GM12878 (cell line): ENCODE measurements around the gene GTSE1. TPM values are rescaled to one million over a fixed set of nuclear protein-coding genes. Genes with fewer than 3 reads are reported as not detected.
"Not testable (repeated sequence)": the region's sequence is repeated elsewhere in the genome, so short reads cannot be mapped to it uniquely, and the experiment has no call there.

Experiments
- ATAC-seq: fragments of 200-7000 bp; cut with Tn5 transposase; 3 replicates; pipeline ENCODE4 v1.9.1; 2020; ENCODE audit warnings: mild to moderate bottlenecking, moderate library complexity
- BruUV-seq: library from RNA; stranded (reverse); fragments of 400-500 nt; replicated peaks from 2 replicates; lab custom pipeline; 2021; lab: Mats Ljungman, UMichigan
- CTCF ChIA-PET: fragments of 300-600 bp; sonication (Branson Sonifier 250); formaldehyde crosslinking; extraction: SDS; loops from one replicate; lab custom pipeline; 2021; ENCODE audit warnings: inconsistent platforms; lab: Yijun Ruan, JAX
- POLR2A ChIA-PET: fragments of 350-600 bp; formaldehyde crosslinking; extraction: SDS; loops from one replicate; lab custom pipeline; 2021; ENCODE audit warnings: inconsistent platforms; lab: Charles Lee
- RAD21 ChIA-PET: fragments of 300-600 bp; sonication (Branson Sonifier 250); formaldehyde crosslinking; loops from one replicate; lab custom pipeline; 2023; ENCODE audit warnings: antibody characterized with exemption; ENCODE audit not compliant: unreplicated experiment; lab: Charles Lee
- SMC1A ChIA-PET: fragments of 300-600 bp; sonication (Branson Sonifier 250); formaldehyde crosslinking; loops from one replicate; lab custom pipeline; 2023; ENCODE audit not compliant: unreplicated experiment, uncharacterized antibody; lab: Charles Lee
- DNase-seq: peaks from one replicate; pipeline ENCODE4 v3.0.0-alpha.2; 2011; ENCODE audit warnings: low read depth, low spot score
- FAIRE-seq: peaks from 3 replicates; lab custom pipeline; 2011; peaks lifted over from hg19 to GRCh38; lab: Jason Lieb, UNC
- H2AFZ ChIP-seq: 2 replicates; pipeline ENCODE4 v1.6.0; 2011; ENCODE audit warnings: low read depth, low read length, control low read depth; ENCODE audit not compliant: control insufficient read depth
- H3K27ac ChIP-seq: 2 replicates; pipeline ENCODE4 v1.5.1; 2011; ENCODE audit warnings: control low read depth; ENCODE audit not compliant: control insufficient read depth, insufficient read depth
- H3K27me3 ChIP-seq, 2 experiments: replicated peaks in 1 of 2; 2 replicates each; pipeline versions ENCODE4 v1.6.0 to v1.6.1; 2011; ENCODE audit warnings: low read length in 1 of 2; ENCODE audit not compliant: control insufficient read depth in 2 of 2, insufficient read depth in 2 of 2
- H3K36me3 ChIP-seq, 2 experiments: 2 replicates each; pipeline ENCODE4 v1.5.1; 2011; ENCODE audit warnings: low read length in 1 of 2; ENCODE audit not compliant: control insufficient read depth in 2 of 2, insufficient read depth in 2 of 2
- H3K4me1 ChIP-seq: 2 replicates; pipeline ENCODE4 v1.6.1; 2011; ENCODE audit warnings: mild to moderate bottlenecking, low read length, moderate library complexity, mixed read lengths; ENCODE audit not compliant: control insufficient read depth, insufficient read depth
- H3K4me2 ChIP-seq: 2 replicates; pipeline ENCODE4 v1.6.0; 2011; ENCODE audit warnings: control low read depth; ENCODE audit not compliant: control insufficient read depth, insufficient read depth
- H3K4me3 ChIP-seq: fragments of 200-600 bp; sonication (generic); 2 replicates; pipeline ENCODE4 v1.5.1; 2016
- H3K79me2 ChIP-seq: 2 replicates; pipeline ENCODE4 v1.6.0; 2011; ENCODE audit warnings: low read length; ENCODE audit not compliant: control insufficient read depth, insufficient read depth
- H3K9ac ChIP-seq: 2 replicates; pipeline ENCODE4 v1.8.0; 2011; ENCODE audit warnings: low read length, control low read depth, mixed read lengths; ENCODE audit not compliant: control insufficient read depth, insufficient read depth
- H3K9me3 ChIP-seq: replicated peaks from 3 replicates; pipeline ENCODE4 v1.5.1; 2011; ENCODE audit warnings: mild to moderate bottlenecking, low read length; ENCODE audit not compliant: control insufficient read depth, insufficient read depth
- H4K20me1 ChIP-seq: 2 replicates; pipeline ENCODE4 v1.6.0; 2011; ENCODE audit not compliant: control insufficient read depth, insufficient read depth
- ATF7 ChIP-seq: fragments of 450-650 bp; IDR thresholded peaks from 2 replicates; pipeline ENCODE4 v1.6.1; 2016; ENCODE audit warnings: low read depth, mild to moderate bottlenecking
- CEBPB ChIP-seq, 2 experiments: fragments of 150-350 bp in 1 of 2; IDR thresholded peaks; 2 replicates each; pipeline ENCODE4 v1.6.1; 2012 to 2014; ENCODE audit warnings: low read depth in 2 of 2, low read length in 2 of 2, borderline replicate concordance in 1 of 2, inconsistent platforms in 1 of 2
- CHD4 ChIP-seq: fragments of 200-600 bp; sonication (generic); IDR thresholded peaks from 2 replicates; pipeline ENCODE4 v1.6.1; 2016; ENCODE audit warnings: mild to moderate bottlenecking
- GATAD2B ChIP-seq: fragments of 450-650 bp; conservative IDR thresholded peaks from 2 replicates; pipeline ENCODE4 v1.6.1; 2017; ENCODE audit warnings: low read depth, mild to moderate bottlenecking, moderate library complexity
- MYC ChIP-seq: IDR thresholded peaks from 2 replicates; pipeline ENCODE4 v1.6.1; 2011; ENCODE audit warnings: mild to moderate bottlenecking, low read length, moderate library complexity, inconsistent platforms; ENCODE audit not compliant: insufficient read depth, insufficient replicate concordance, insufficient read length, severe bottlenecking
- RBBP5 ChIP-seq: fragments of 200-600 bp; sonication (generic); conservative IDR thresholded peaks from 2 replicates; pipeline ENCODE4 v1.6.1; 2016
- SREBF1 ChIP-seq: IDR thresholded peaks from 2 replicates; pipeline ENCODE4 v1.6.1; 2012; ENCODE audit warnings: mild to moderate bottlenecking, low read length
- YBX1 ChIP-seq: fragments of 450-650 bp; IDR thresholded peaks from 2 replicates; pipeline ENCODE4 v1.6.1; 2016; ENCODE audit warnings: antibody characterized with exemption
- ZBTB33 ChIP-seq: fragments of 450-650 bp; IDR thresholded peaks from 2 replicates; pipeline ENCODE4 v1.6.1; 2017; ENCODE audit warnings: mild to moderate bottlenecking
- ZNF217 ChIP-seq: fragments of 450-650 bp; IDR thresholded peaks from 2 replicates; pipeline ENCODE4 v1.6.1; 2017; ENCODE audit warnings: antibody characterized with exemption, mild to moderate bottlenecking
- WGBS: methylation state at CpG from one replicate; pipeline ENCODE4 v1.1.6; 2016; ENCODE audit warnings: low lambda C conversion rate; ENCODE audit not compliant: insufficient replicate concordance, insufficient coverage; ENCODE audit errors: missing lambda C conversion rate; 5-methylcytosine and 5-hydroxymethylcytosine counted together
- in situ Hi-C: fragments of 300-500 bp; cut with MboI; formaldehyde crosslinking; loops from 9 replicates; pipeline ENCODE4 v1.14.3; 2018; ENCODE audit warnings: mixed read lengths
- intact Hi-C: fragments of 100-400 bp; cut with micrococcal nuclease; formaldehyde crosslinking; loops from one replicate; pipeline ENCODE4 v1.14.2; 2022; ENCODE audit not compliant: unreplicated experiment
- polyA plus RNA-seq, 11 experiments: library from polyadenylated mRNA; depleted of rRNA in 4 of 11; unstranded in 6 of 11; stranded (reverse) in 5 of 11; fragments of >200 nt; fragmentation: Nextera tagmentation in 4 of 11; fragmentation: Illumina TruSeq in 1 of 11; extraction: Ambion mirVana in 4 of 11; extraction: Trizol in 1 of 11; gene quantifications; 1 replicate in 1 of 11; 2 replicates in 10 of 11; pipeline versions ENCODE4 v1.2.1 to v1.2.3, GENCODE V29; 2011 to 2016; ENCODE audit warnings: inconsistent platforms in 2 of 11, missing spikeins in 2 of 11, low read depth in 1 of 11
- total RNA-seq, 4 experiments: library from RNA; depleted of rRNA in 3 of 4; stranded (reverse); fragments of >200 nt in 3 of 4; fragmentation: Illumina TruSeq in 1 of 4; extraction: Trizol in 1 of 4; gene quantifications; 2 replicates each; pipeline versions ENCODE4 v1.2.1 to v1.2.3, GENCODE V29; 2013 to 2021

Gene GTSE1
- total and polyA plus RNA-seq, 10 of the 15 experiments (the other 5 are each of a cell fraction or from before 2014, with no cell fraction given) = 6.6 to 46.2 (median 32.3) TPM

GRCh38 chr22:46312056-46312455, 15.4 kb downstream of the GTSE1 start (continued):
- TF ChIP-seq MYC = no peak
- TF ChIP-seq RBBP5 = no peak
- TF ChIP-seq GATAD2B = no peak

- H3K27me3 ChIP-seq, FAIRE-seq, H3K4me2 ChIP-seq, H3K4me1 ChIP-seq, H3K27ac ChIP-seq, DNase-seq, BruUV-seq, H2AFZ ChIP-seq, ATAC-seq, H3K79me2 ChIP-seq, H3K9ac ChIP-seq, H3K9me3 ChIP-seq, H4K20me1 ChIP-seq, H3K4me3 ChIP-seq: not testable (repeated sequence)
- RAD21 ChIA-PET = interaction anchor here (1.9 kb wide), 1 partner anchor 191 kb away, joined by 5 read pairs; no protein-coding TSS in a partner anchor
- in situ Hi-C loops (loop anchor here (5.0 kb wide), 2 partner anchors 191 to 301 kb away; no protein-coding TSS in a partner anchor), intact Hi-C loops (loop anchor here (10.0 kb wide), 1 partner anchor 318 kb away; no protein-coding TSS in a partner anchor)
- WGBS = 100% methylated on average over 2 of the region's 2 CpGs
- SMC1A ChIA-PET = interaction anchor here (0.6 to 1.5 kb wide), 2 partner anchors 16 to 191 kb away, joined by 3 to 4 read pairs; partner anchors contain the start of gene GTSE1
- H3K36me3 ChIP-seq = peaks cover 27% of the 10 kb centered on the region in 2 experiments
- CTCF ChIA-PET = interaction anchor here (1.2 to 1.8 kb wide), 3 partner anchors 8 to 192 kb away, joined by 4 to 8 read pairs (median 5); no protein-coding TSS in a partner anchor
- POLR2A ChIA-PET = interaction anchor here (0.7 kb wide), 1 partner anchor 14 kb away, joined by 5 read pairs; no protein-coding TSS in a partner anchor
Observed at GRCh38 chr22:46312848-46313247, 16.2 kb downstream of the GTSE1 start.

- ChIA-PET POLR2A (no interaction called here), RAD21 (interaction anchor here (1.6 to 2.5 kb wide), 2 partner anchors 192 to 194 kb away, joined by 3 to 15 read pairs; no protein-coding TSS in a partner anchor), CTCF (interaction anchor here (0.7 to 3.8 kb wide), 10 partner anchors 11 to 310 kb away, joined by 3 to 32 read pairs (median 3); no protein-coding TSS in a partner anchor), SMC1A (interaction anchor here (0.9 to 2.6 kb wide), 2 partner anchors 152 to 194 kb away, joined by 3 to 11 read pairs; no protein-coding TSS in a partner anchor)
- Histone ChIP-seq H3K79me2 (no peaks in the 10 kb centered on the region), H3K4me3 (no peak overlapping the region), H3K36me3 (peaks cover 21 to 34% of the 10 kb centered on the region in 2 experiments; a peak in 3 of 4 replicates), H3K27ac (no peak overlapping the region), H3K4me1 (no peaks in the 10 kb centered on the region), H3K9me3 (no peaks in the 10 kb centered on the region), H2AFZ (no peak overlapping the region), H3K9ac (no peak overlapping the region), H3K4me2 (no peak overlapping the region), H4K20me1 (no peaks in the 10 kb centered on the region; the same call in 1 of the 2 replicates), H3K27me3 (no peaks in the 10 kb centered on the region)
- no TSS peak for BruUV-seq
- intact Hi-C loops (loop anchor here (10.0 kb wide), 1 partner anchor 321 kb away; no protein-coding TSS in a partner anchor), in situ Hi-C loops (no loop called here)
- 98% methylated on average over 11 of the region's 12 CpGs for WGBS
- FAIRE-seq (no peak), DNase-seq (no peak), ATAC-seq (no peak)
- no peak for TF ChIP-seq ATF7
- no peak for TF ChIP-seq ZBTB33
- TF ChIP-seq CHD4 = no peak
- TF ChIP-seq CEBPB (IDR thresholded peaks at IDR 0.05; ENCODE audit: borderline replicate concordance in 1 of 2, low read depth in 2 of 2, low read length in 2 of 2) = no peak
- no peak for TF ChIP-seq SREBF1
- no peak for TF ChIP-seq YBX1
- TF ChIP-seq ZNF217 = no peak
Observed at GRCh38 chr22:46315976-46316375, 19.3 kb downstream of the GTSE1 start.
